Posterior cingulate gyrus (tissue), 11 donors: Measurements from ENCODE around the gene MVD.
A peak's percentile ranks its signal among the peaks of the same experiment; 100 is the strongest.

ENCODE experiments used
- DNase-seq, 10 donors: peaks; one replicate each; pipeline versions ENCODE4 v3.0.0 to v3.0.0-alpha.2; 2020 to 2021; ENCODE audit warnings: mixed read lengths in 3 of 10
- intact Hi-C: fragments of 100-400 bp; cut with DNase I; formaldehyde crosslinking; loops from one replicate; pipeline ENCODE4 v1.15.1; 2023

MVD gene

DNA sequence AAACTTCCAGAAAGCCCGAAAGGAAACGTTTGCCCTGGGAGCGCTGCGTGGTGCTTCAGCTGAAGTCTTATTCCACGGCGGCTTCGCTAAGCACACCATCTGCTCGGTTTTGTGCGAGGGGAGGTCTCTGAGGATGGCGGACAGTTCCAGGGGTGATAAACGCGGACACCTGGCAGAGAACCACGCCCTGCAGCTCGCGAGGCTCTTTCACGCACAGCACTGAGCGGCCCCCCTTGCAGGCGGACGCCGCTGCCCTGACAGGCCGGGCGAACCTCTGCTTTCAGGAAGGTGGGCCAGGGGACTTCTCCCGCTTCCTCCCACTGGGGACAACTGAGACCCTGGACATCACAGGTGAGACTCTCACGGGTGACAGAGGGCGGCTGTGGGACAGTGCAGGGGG is 3.7 kb downstream of the MVD start:
- no peak for DNase-seq
- intact Hi-C loops: no loop called here

DNA sequence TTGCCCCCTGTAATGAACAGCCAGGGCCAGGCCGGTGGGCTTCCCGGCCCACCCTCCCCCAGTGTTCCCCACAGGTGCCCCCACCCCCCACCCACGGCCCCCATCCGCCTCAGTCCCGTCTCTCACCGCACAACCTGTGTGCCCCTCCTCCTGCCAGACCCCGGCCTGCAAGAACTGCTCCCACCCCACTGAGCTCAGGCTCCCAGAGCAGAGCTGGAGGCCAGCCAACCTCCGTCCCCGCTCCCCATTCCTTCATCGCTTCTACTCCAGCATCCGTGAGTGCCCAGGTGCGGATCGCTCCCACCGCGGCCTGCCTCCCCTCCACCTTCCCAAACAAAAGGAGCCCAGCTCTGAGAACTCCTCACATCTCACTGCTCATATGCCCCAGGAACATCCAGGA is 4.2 kb downstream of the MVD start:
- DNase-seq: no peak
- intact Hi-C loops: no loop called here

DNA sequence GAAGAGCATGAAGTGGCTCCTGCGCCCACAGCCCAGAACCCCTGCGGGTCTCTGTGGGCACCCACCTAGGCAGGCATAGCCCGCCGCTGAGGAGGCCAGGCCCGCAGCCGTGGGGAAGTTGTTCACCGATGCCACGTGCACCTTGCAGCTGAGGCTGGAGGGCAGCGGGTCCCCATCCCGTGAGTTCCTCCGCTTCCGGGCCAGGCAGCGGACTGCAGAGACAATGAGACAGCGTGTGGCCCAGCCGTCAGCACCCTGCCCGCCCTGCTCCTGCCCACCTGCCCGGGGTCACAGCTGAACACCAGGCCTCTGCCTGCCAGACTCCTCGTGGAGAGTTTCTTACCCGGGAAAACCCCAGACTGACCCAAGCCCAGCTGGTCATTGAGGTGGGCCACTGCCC is 5.5 kb downstream of the MVD start:
- no peak for DNase-seq
- intact Hi-C loops: no loop called here

DNA sequence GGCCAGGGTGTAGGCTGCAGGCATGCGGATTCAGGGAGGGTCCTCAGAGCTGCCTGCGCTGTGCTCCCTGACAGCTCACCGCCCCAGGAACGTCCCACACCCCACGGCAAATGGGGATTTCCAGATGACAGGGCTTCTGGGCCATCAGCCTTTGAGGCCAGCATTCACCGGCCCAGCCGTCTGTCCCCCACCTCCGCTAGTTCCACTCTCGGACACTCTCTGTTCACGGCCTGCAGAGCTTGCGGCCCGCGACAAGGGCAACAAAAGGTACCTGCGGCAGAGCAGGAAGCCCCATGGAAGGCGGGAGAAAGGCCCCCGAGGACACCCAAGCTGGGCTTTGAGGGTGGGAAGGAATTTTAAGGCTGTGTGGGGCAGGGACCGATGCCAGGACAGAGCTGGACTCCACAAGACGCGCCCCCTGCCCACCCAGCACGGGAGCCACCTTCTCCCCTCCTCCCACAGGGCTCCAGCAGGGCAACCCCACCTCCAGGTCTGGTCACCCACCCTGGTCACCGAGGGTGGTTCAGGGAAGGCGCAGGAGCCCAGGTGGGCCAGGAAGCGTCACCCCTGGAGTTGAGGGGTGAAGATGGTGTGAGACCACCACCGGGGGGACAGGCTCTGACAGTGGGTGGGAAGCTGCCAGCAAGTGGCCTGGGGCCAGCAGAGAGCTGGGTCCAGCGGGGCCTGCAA is 6.5 kb downstream of the MVD start:
- intact Hi-C loops: no loop called here
- DNase-seq: no peak

DNA sequence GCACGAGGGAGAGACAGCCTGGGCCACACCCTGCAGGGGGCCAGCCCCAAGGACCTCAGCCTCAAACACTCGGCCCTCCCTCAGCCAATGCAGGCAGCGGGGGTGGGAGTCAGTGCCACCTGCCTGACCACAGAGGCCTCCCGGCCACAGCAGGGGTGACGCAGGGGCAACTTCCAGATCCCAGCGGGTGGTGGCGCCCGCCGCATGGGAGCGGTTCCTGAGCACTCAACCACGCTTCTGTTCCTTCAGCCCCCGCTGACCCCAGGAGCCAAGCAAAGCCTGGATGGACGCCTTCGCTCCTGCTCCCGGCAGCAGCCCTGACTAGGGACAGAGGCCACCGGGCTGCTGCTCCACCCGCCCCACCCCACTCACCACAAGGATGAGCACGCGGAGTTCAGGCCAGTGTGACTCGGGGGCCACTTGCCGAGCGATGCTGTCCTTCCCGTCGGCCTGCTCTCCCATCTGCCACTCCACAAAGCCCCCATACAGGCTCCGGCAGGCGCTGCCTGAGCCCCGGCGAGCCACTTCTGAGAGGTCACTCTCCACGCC is 7.1 kb downstream of the MVD start:
- intact Hi-C loops: no loop called here
- no peak for DNase-seq

DNA sequence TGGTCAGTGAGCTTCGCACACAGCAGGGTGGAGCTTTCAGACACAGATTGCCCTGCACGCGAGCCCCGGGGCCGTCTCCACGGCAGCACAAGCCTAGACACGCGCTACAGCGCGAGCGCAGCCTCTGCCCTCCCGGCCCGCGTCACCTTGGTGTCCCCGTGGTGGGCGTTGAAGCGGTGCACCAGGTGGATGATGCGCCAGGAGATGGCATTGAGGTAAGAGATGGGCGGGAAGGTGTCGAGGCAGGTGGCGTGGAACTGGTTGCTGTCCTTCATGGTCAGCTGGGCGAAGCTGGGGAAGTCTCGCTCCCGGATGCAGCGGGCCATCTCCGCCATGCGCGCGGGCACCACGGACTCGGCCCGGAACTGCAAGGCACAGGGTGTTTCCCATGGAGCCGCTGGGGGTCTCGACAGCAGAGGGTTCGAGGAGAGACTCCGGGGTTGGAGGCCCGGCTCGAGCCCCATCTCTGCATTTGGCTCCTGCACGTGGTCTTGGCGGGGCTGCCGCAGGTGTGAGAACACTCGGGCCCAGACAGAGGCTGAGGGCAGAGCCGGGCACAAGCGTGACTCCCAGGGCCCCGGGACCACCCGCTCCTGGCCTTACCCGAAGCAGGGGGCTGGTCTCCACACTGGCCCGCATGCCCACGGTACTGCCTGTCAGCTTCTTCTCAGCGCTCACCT is 7.7 kb downstream of the MVD start:
- intact Hi-C loops: no loop called here
- DNase-seq: peak in 1 of 10 donors; percentile 79

DNA sequence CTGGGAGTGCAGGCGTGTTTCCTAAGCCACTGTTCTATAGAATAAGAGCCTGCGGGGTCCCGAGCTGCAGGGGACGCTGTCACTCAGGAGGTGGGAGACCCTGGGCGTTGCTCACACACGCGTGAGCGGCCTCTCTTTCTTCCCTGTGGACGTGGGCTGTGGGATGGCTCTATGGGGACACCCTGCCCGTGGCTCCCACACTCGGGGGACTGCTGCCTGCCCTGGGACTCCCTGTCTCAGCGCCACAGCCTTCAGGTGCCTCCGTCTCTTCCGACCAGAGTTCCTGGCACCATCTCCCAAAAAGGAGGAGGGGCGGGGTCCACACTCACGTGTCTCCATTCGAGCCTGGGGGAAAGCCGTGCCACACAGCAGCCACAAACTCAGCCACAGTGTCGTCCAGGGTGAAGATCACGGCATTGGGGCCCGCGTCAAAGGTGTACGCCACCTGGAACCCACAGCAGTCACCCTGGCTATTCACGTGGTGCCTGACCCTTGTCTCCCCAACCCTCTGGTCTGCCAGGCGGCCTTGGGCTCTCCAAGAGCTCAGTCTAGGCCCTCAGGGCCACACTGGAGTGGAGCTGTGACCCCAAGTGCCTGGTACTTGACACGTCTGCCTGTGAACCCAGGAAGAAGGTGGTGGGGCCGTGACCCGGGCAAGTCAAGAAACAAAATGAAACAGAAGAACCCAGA is 8.4 kb downstream of the MVD start:
- no peak for DNase-seq
- intact Hi-C loops: no loop called here

DNA sequence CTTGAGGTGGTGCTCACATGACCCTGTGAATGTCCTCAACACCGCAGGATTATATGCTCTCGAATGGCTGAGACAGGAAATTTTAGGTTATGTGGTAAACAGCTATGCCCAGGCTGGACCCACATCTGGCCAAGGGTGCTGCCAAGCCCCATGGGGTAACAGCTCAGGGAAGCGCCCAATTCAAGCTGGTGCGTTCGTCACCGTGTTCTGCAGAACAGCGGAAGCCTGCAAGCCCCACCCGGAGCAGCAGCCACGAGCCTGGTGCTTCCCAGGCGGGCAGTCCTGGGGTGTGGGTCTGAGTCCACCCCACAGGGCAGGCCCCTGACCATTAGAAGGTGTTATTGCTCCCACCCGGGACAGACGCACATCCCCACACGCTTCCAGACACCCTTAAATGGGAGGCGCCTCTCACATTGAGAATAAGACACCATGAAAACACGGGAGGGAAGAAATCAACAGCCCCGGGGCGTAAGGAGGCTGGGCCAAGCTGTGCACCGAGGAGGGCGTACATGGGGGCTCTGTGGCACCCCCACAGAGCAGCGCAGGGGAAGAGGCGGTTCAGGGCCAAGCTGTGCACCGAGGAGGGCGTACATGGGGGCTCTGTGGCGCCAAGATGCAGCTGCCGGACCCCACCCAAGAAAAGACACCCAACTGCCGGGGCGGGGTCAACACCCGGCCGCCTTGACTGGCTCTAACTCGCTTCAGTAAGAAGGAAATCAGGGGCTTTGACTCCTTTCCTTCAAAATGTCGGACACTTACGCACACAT is 9.1 kb downstream of the MVD start:
- intact Hi-C loops: no loop called here
- DNase-seq: no peak

DNA sequence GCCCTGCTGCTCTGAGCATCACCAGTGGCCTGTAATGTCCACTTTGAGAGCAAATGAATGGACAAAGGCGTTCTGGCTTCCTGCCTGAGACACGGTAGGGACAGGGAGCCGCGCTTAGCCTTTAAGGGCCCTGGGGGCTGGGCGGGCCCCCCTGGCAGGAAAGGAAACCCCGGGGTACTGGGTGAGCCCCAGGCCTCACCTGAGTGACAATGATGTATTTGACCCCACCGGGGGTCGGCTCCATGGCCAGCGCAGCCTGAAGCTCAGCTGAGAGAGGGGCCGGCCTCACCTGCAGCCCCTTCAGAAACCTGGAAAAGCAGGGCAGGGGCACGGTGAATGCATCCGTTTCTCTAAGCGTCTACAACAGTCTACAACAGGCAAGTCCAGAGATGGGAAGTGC is 9.8 kb downstream of the MVD start:
- no peak for DNase-seq
- intact Hi-C loops: no loop called here

DNA sequence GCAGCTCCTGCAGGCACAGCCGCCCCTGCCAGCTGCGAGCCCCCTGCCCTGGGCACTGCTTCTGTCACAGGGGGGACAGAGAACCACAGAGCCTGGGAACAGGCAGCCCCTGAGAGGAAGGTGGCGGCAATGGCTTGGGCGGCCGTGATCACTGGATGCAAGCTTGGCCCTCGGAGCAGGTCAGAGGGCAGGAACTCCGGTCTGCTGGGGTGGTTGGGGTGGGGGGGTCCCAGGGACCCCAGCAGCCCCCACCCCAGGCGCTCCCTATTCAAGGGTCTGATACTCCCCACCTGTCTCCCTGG is 10.2 kb downstream of the MVD start:
- DNase-seq: no peak
- intact Hi-C loops: no loop called here

DNA sequence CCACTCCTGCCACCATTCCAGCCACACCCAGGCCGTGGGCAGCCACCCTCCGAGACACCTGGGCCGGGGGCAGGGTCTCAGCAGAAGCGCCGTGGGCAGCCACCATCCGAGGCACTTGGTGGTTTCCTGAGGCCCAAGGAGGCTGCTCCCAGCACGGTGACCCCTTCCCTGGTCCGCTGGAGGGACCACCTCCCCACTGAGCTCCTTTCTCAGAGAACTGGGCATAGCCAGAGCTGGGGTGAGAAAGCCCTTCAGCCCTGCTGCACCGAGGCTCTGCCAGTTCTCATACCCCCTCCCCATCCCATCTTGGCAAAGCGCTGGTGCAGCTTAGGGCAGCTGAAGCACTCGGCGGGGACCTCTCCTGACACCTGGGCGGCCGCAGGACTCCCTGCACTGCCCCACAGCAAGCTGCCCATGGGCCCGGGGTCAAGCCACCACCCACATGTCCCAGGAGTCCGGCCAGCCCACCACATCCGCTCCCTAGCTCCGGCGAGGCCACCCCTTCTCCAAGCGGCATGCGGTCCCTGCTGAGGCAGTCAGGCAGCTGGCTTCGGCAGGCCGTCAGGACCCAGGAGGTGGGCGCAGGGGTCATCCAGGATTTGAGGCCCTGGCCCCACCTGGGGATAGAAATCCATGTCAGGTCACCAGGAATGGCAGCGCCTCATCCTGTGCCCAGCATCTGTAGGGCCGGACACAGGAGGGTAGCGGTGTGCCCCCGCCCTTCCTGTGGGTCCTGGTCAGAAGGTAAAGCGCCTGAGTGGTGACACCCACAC is 10.7 kb downstream of the MVD start:
- intact Hi-C loops: no loop called here
- no peak for DNase-seq

DNA sequence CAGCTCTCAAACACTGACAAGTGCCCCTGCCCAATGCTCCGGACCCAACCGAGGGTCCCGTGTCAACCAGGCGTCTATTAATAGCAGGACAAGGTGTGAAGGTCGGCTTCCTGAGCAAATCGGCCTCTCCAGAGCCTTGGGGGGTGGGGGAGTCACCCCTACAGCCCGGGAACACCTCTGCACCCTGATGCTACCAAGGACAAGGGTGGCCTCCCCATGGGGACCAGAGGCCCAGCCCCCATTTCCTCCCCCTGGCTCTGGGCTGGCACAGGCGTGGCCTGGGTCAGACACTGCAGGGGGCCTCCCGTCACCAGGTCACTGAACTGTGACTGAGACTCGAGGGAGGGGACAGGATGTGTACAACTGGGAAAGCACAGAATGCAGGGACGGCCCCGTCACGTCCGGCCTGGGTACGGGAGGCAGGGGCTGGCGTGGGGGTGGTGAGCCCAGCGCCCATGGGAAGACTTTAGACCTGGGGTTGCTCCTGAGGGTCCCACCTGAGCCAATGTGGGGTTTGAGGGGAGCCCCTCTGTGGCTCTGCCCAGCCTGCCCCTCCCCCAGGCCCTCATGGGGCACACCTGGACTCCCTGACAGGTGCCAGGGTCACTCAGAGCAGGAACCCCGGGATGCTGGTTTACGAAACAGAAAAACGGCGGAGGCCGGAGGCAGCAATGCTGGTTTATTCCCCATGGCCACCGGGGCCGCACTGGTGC is 11.5 kb downstream of the MVD start:
- intact Hi-C loops: no loop called here
- DNase-seq: no peak

DNA sequence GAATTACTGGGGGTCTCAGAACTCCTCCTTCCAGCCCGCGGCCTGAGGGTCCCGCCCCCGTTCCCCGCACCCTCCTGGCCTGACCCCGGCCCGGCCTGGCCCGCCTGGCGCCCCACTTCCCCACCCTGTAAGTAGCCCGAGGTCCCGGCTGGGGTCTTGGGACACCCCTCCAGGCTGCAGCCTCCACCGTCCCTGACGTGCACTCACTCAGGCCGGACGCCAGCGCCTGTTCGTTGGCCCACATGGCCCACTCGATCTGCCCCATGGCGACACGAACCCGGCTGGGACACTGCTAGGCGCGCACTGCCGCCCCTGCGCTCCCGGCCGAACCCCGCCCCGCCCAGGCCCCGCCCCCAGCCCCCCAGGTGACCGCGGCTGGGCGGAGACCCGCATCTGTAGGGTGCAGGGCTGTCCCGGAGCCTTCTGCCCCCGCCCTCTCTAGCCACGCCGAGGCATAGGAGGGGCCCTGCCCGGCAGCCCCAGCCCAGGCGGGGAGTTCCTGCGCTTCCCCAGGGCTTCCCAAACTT is 12.1 kb downstream of the MVD start, which contains the start of gene CYBA:
Gene CYBA (minus strand): TSS at position 305 of the 527 bp plus-strand sequence. CDS start 40 bp downstream, at position 265.
- intact Hi-C loops: no loop called here
- DNase-seq: peak in 3 of 10 donors; percentile 26 to 91 (median 43)

DNA sequence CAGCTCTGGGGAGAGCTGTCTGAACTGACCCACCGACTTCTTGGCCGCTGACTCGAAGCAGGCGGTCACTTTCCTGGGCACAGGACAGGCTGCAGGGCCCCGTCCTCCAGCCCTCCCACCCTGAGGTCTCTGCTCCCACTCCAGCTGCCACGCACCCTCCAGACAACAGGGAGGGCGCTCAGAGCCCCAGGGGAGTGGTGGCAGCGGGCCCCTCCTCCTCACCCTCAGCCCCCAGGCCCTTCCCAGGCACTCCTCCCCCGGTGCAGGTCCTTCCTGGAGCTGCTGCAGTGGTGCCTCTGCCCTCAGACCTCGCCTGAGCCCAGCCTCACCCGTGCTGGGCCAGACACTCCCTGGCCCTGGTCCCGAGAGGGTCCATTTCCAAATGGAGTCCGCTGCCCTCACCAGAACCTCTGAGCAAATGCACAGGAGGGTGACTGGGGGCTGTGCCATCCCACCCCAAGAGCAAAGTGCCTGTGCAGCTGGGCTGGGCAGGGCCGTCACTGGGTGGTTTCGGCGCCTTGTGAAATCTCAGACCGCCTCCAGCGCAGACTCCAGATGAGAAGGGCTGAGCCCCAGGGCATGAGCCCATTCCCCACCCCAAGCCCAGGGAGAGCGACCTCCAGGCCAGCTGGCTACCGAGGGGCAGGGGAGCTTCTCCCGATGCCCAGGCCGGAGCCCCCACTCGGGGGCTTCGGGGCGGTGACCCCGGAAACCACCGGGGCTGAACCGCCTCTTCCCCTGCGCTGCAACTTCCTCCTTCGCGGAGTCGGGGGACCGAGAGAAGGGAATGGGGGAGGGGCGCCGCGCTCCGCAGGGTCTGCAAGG is 12.8 kb downstream of the MVD start:
- intact Hi-C loops: no loop called here
- no peak for DNase-seq

DNA sequence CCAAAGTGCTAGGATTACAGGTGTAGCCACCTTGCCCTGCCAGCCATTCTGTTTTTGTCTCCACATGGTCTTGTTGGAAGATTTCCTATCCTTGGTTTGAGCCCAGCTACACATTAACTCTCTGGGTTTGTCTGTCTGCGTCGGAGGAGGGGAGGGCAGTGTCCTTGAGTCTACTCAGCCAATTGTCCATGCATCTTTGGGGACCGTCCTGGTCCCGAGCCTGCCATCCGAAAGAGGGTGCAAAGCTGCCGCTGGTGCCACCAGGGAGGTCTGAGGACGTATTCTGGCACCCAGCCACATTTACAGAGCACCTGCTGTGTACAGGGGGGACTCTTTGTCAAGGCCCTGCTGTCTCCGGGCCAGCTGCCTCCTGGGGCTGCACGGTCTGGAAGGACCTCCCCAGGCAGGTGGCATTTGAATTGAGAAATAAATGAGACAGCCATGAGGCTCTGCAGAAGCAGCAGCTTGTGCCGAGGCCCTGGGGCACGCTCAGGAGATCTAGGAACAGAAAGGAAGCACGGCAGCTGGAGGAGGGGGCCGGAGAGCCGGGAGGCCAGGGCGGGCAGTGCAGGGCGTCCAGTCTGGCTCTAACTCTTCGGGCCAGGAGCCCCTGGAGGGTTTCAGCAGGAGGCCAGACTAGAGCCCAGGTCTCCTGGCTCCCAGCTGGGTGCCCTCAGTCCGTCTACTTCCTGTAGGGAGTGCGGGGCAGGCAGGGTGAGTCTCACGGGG is 13.5 kb downstream of the MVD start:
- no peak for DNase-seq
- intact Hi-C loops: no loop called here

DNA sequence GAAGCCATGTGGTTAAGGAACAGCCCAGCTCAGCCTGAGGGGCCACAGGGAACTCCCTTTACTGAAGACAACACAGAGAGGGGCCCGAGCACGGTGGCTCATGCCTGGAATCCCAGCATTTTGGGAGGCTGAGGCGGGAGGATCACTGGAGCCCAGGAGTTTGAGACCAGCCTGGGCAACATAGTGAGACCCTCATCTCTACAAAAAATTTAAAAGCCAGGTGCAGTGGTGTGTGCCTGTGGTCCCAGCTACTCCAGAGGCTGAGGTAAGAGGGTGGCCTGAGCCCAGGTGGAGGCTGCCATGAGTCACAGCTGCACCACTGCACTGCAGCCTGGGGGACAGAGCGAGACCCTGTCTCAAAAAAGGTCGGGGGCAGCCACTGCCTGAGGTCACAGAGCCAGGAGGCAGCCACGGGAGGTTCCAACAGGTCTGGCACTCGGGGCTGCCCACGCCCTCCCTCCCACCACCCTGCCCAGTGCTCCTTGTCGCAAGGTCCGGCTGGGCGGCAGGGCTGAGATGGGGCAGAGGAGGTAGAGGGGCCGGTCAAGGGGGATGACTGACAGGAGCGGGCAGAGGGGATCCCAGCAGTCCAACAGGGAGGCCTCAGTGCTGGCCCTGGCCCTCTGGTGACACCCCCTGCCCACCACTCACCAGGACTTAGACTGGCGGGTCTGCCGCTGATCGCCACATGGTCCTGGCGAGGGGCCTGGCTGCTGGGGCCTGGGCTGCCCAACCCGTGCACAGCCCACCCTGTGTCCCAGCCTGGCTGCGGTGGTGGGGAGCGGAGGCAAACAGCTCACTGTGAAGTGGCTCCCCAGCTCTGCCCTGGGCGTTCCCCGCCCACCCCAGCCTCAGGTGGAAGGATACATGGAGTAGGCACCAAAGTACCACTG is 15.5 kb downstream of the MVD start:
- intact Hi-C loops: no loop called here

More for the DNA sequence above, 15.5 kb downstream of the MVD start:
- DNase-seq: no peak
